ENCODE results near the gene STING1. TPM values are rescaled to one million over a fixed set of nuclear protein-coding genes. Genes with fewer than 3 reads are reported as not detected.

STING1 gene
- total RNA-seq, 1 donor from 2014 or later = 39.0 TPM

Other genes starting within 250 kb of the STING1 start
- 111 TPM for gene MATR3, start 189.0 kb downstream of the STING1 start, total RNA-seq
- gene PAIP2, start 140.9 kb downstream of the STING1 start, total RNA-seq = 142 TPM
- gene SLC23A1, start 99.5 kb downstream of the STING1 start, total RNA-seq = not detected
- 0.70 TPM for gene MZB1, start 92.8 kb downstream of the STING1 start, total RNA-seq
- gene PROB1, start 87.7 kb downstream of the STING1 start, total RNA-seq = 50.3 TPM
- gene SPATA24, start 78.7 kb downstream of the STING1 start, total RNA-seq = 17.1 TPM
- 11.5 TPM for gene DNAJC18, start 43.2 kb downstream of the STING1 start, total RNA-seq
- gene ECSCR, start 20.0 kb downstream of the STING1 start, total RNA-seq = 18.0 TPM
- gene SMIM33, start 11.8 kb downstream of the STING1 start, total RNA-seq = not detected
- gene UBE2D2, start 78.6 kb upstream of the STING1 start, total RNA-seq = 114 TPM
- gene CXXC5, start 165.6 kb upstream of the STING1 start, total RNA-seq = 67.3 TPM